HepG2 (cell line): ENCODE data around the gene POLR3GL. TPM values are rescaled to one million over a fixed set of nuclear protein-coding genes. Genes with fewer than 3 reads are reported as not detected.

ENCODE experiments used
- AHDC1 ChIP-seq: sonication (generic); formaldehyde crosslinking; IDR thresholded peaks from 2 replicates; pipeline ENCODE4 v1.5.1; 2020; ENCODE audit warnings: mild to moderate bottlenecking, missing genetic modification reagents, borderline replicate concordance
- ATF7 ChIP-seq, 2 experiments: fragments of 450-650 bp in 1 of 2; sonication (generic) in 1 of 2; formaldehyde crosslinking in 1 of 2; IDR thresholded peaks; 2 replicates each; pipeline versions ENCODE4 v1.4.0 to v1.6.1; 2016 to 2020; ENCODE audit warnings: antibody characterized with exemption in 1 of 2, mild to moderate bottlenecking in 1 of 2, missing genetic modification reagents in 1 of 2
- FOSL2 ChIP-seq: sonication (generic); formaldehyde crosslinking; IDR thresholded peaks from 2 replicates; pipeline ENCODE4 v1.4.0; 2020; ENCODE audit warnings: missing genetic modification reagents
- HNF4A ChIP-seq: sonication (generic); formaldehyde crosslinking; IDR thresholded peaks from 2 replicates; pipeline ENCODE4 v1.4.0; 2020; ENCODE audit warnings: missing genetic modification reagents
- LCORL ChIP-seq, 2 experiments: fragments of 450-650 bp in 1 of 2; sonication (generic) in 1 of 2; formaldehyde crosslinking in 1 of 2; IDR thresholded peaks; 2 replicates each; pipeline versions ENCODE4 v1.5.0 to v1.6.1; 2017 to 2020; ENCODE audit warnings: antibody characterized with exemption in 1 of 2, missing genetic modification reagents in 1 of 2
- MIER3 ChIP-seq: IDR thresholded peaks from 2 replicates; pipeline ENCODE4 v1.6.1; 2016; ENCODE audit warnings: missing compliant biosample characterization, borderline replicate concordance
- NCOA5 ChIP-seq: sonication (generic); formaldehyde crosslinking; IDR thresholded peaks from 2 replicates; pipeline ENCODE4 v1.4.0; 2020; ENCODE audit warnings: missing genetic modification reagents
- PAXIP1 ChIP-seq: sonication (generic); formaldehyde crosslinking; conservative IDR thresholded peaks from 2 replicates; pipeline ENCODE4 v1.4.0; 2020; ENCODE audit warnings: mild to moderate bottlenecking, missing genetic modification reagents, moderate library complexity
- PITX1 ChIP-seq: sonication (generic); formaldehyde crosslinking; IDR thresholded peaks from 2 replicates; pipeline ENCODE4 v1.5.1; 2020; ENCODE audit warnings: mild to moderate bottlenecking, missing genetic modification reagents
- RCOR2 ChIP-seq: IDR thresholded peaks from 2 replicates; pipeline ENCODE4 v1.6.1; 2016; ENCODE audit warnings: missing biosample characterization, missing genetic modification reagents
- RXRB ChIP-seq: IDR thresholded peaks from 2 replicates; pipeline ENCODE4 v1.6.1; 2016; ENCODE audit warnings: borderline replicate concordance, missing genetic modification reagents, missing compliant biosample characterization
- SRY ChIP-seq: sonication (generic); formaldehyde crosslinking; IDR thresholded peaks from 2 replicates; pipeline ENCODE4 v1.8.0; 2022; ENCODE audit warnings: mild to moderate bottlenecking, missing genetic modification reagents
- ZBTB10 ChIP-seq: sonication (generic); formaldehyde crosslinking; IDR thresholded peaks from 2 replicates; pipeline ENCODE4 v1.4.0; 2020; ENCODE audit warnings: missing genetic modification reagents, borderline replicate concordance
- ZNF136 ChIP-seq: sonication (generic); formaldehyde crosslinking; IDR thresholded peaks from 2 replicates; pipeline ENCODE4 v1.8.1; 2022; ENCODE audit warnings: low read depth, mild to moderate bottlenecking, moderate library complexity, missing genetic modification reagents
- ZNF143 ChIP-seq: sonication (generic); formaldehyde crosslinking; IDR thresholded peaks from 2 replicates; pipeline ENCODE4 v1.4.0; 2020; ENCODE audit warnings: missing genetic modification reagents
- ZNF329 ChIP-seq: sonication (generic); formaldehyde crosslinking; IDR thresholded peaks from 2 replicates; pipeline ENCODE4 v1.9.0; 2021; ENCODE audit warnings: low read depth, mild to moderate bottlenecking, missing genetic modification reagents
- ZSCAN20 ChIP-seq: sonication (generic); formaldehyde crosslinking; IDR thresholded peaks from 2 replicates; pipeline ENCODE4 v1.4.0; 2020; ENCODE audit warnings: missing genetic modification reagents, mild to moderate bottlenecking, borderline replicate concordance
- ZSCAN29 ChIP-seq: sonication (generic); formaldehyde crosslinking; conservative IDR thresholded peaks from 2 replicates; pipeline ENCODE4 v1.4.0; 2020; ENCODE audit warnings: mild to moderate bottlenecking, missing genetic modification reagents
- polyA plus RNA-seq, 8 experiments: library from polyadenylated mRNA; depleted of rRNA in 3 of 8; stranded (reverse) in 7 of 8; unstranded in 1 of 8; fragments of >200 nt; fragmentation: Illumina TruSeq in 4 of 8; extraction: Trizol in 4 of 8; gene quantifications; 2 replicates each; pipeline versions ENCODE4 v1.2.1 to v1.2.3, GENCODE V29; 2011 to 2016; ENCODE audit warnings: low read depth in 4 of 8, missing spikeins in 1 of 8, mixed read lengths in 1 of 8; ENCODE audit not compliant: insufficient read depth in 1 of 8
- total RNA-seq, 5 experiments: library from RNA; depleted of rRNA; stranded (reverse); fragments of >200 nt; fragmentation: Illumina TruSeq; extraction: Trizol; gene quantifications; 2 replicates each; pipeline ENCODE4 v1.2.3, GENCODE V29; 2016; ENCODE audit warnings: low read depth in 1 of 5

Gene POLR3GL
- total and polyA plus RNA-seq, 2 of the 13 experiments (the other 11 are each of a cell fraction or from before 2014, with no cell fraction given): 11.5 to 12.4 TPM

GRCh38 chr1:145972580-145972979, 8.1 kb downstream of the POLR3GL start (continued):
- TF ChIP-seq PAXIP1 (CRISPR knock-in tag): peak; percentile 65
- TF ChIP-seq HNF4A (CRISPR knock-in tag): peak; percentile 79
- peak; percentile 53; the same call in 1 of the 2 replicates for TF ChIP-seq FOSL2 (CRISPR knock-in tag)
- no peak for TF ChIP-seq ZNF143 (CRISPR knock-in tag)
- no peak for TF ChIP-seq ZBTB10
- no peak for TF ChIP-seq LCORL (IDR thresholded peaks at IDR 0.05)
- TF ChIP-seq LCORL (CRISPR knock-in tag; IDR thresholded peaks at IDR 0.05): peak; percentile 52; the same call in 1 of the 2 replicates
- TF ChIP-seq ATF7 (IDR thresholded peaks at IDR 0.05): peak; percentile 15; the same call in 1 of the 2 replicates
- TF ChIP-seq ATF7 (CRISPR knock-in tag; IDR thresholded peaks at IDR 0.05): no peak
- peak; percentile 50; the same call in 1 of the 2 replicates for TF ChIP-seq MIER3 (CRISPR knock-in tag)
- no peak for TF ChIP-seq PITX1
- no peak for TF ChIP-seq ZSCAN29
- peak; percentile 53; the same call in 1 of the 2 replicates for TF ChIP-seq RCOR2 (CRISPR knock-in tag)
- no peak for TF ChIP-seq ZNF136 (CRISPR knock-in tag)
- TF ChIP-seq RXRB (CRISPR knock-in tag): peak; percentile 62
- no peak for TF ChIP-seq ZSCAN20
- TF ChIP-seq ZNF329 (CRISPR knock-in tag): no peak
- peak; percentile 81 for TF ChIP-seq AHDC1 (CRISPR knock-in tag)
- no peak for TF ChIP-seq NCOA5 (CRISPR knock-in tag)
- no peak for TF ChIP-seq SRY (CRISPR knock-in tag)
